GM18520 (cell line): ENCODE results near the gene COL27A1.
"Not testable (repeated sequence)": the region's sequence is repeated elsewhere in the genome, so short reads cannot be mapped to it uniquely, and the experiment has no call there.

Experiments
- ATAC-seq: cut with Tn5 transposase; IDR thresholded peaks from one replicate; pipeline ENCODE4 v1.9.1; 2021; ENCODE audit not compliant: unreplicated experiment

Gene COL27A1

GRCh38 chr9:114180696-114181606, 25.6 kb downstream of the COL27A1 start:
- ATAC-seq, result no peak

GRCh38 chr9:114181607-114182409, 26.5 kb downstream of the COL27A1 start:
- ATAC-seq, result no peak

GRCh38 chr9:114183006-114183405, 27.7 kb downstream of the COL27A1 start:
- ATAC-seq, result no peak

- no peak for ATAC-seq
Observed at GRCh38 chr9:114184071-114184470, 28.7 kb downstream of the COL27A1 start.

DNA sequence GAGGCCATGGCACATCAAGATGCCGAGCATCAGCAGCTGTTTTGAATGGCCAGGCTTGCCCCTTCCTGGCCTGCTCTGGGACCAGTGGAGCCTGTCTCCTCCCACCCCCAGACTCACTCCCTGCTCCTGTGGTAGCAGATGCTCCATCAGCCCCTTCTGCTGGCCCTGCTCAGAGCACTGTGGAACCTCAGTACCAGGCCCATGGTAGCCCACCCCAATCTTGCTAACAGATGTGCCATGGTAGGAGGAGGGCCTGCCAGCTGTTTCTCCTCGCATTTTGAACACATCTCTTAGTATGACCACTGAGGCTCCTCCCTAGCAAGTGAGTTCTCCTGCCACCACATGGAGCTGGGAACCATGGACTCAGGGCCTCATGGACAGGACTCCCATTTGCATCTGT, 29.5 kb downstream of the COL27A1 start:
- no peak for ATAC-seq

DNA sequence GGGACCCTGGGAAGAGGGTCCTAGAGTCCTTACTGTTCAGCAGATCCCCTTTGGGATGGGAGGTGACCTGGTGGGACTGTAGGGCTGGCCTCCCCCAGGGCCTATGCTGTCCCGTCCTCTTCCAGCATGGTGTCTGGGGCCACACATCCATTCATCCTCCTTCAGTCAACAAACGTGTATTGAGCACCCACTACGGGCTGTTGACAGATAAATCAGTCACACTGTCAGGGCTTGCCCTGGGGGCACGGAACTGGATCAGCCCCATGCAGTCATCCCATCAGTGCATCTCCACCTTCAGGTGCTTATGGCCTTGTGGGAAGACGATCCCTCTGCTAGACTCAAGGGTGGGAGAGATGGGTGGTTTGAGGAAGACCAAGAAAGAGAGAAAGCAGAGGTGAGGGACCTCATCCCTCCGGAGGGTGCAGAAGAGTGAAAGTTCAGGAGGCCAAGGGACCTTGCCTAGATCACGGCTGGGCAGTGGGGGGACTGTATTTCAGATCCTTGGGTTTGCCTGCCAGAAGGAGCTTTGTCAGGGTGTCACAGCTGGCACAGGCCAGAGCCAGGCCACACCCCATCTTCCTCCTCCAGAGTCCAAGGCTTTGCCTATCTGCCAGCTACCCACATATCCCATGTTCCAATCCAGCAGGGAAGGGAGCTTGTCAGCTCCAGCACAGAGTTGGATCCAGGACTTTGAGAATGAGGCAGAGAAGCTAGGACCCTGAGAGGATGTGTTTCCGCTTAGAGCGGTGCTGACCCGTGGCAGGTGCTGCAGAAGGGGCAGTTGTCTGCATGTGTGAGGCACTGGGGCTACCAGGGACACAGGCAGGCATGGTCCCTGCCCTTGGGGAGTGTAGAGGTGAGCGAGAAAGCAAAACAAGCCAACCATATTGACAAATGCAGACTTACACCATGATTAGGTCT, 30.5 kb downstream of the COL27A1 start:
- ATAC-seq, result no peak

DNA sequence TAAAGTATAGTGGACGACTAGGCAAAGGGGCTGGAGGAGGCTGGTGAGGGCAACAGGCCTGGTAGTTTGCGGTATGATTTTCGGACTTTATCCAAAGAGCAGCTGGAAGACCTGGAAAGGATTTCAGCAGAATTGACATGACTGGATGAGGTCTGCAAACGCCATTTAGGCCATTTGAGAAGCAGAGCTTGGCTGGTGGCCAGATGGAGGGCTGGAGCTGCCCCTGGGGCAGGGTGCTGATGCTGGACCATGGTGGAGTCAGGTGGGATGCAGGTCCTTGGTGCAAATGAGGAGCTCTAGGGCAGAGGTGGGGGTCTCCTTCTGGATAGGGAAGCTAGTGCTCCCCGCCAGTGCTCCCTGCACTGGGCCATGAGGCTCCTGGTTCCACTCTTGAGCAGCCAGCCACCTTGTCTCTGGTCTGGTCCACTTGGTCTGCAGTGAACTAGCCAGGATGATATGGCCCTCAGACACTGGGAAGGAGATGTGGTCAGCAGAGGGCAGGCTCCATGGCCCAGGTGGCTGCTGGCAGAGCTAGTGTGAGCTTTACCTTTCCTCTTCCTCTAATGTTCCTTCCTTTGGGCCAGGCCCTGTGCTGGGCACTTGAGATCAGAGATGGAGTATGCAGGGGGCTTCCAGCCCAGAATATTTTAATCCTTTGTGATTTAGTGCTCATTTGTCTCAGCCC, 31.4 kb downstream of the COL27A1 start:
- no peak for ATAC-seq

DNA sequence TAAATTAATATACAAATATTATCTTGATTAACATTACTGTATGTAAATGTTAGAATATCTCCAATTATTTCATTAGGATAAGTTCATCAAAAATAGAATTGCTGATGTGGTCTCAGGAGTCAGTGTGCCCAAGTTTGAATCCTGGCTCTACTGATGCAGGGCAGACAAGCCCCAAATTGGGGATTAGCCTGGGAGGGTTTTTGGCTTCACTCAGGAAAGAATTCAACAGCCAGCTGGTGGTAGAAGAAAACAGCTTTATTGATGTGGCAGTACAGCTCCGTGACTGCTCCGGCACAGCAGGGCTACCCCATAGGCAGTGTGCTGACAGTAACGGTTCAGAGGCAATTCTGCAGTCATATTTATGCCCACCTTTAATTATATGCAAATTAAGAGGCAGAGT, 32.5 kb downstream of the COL27A1 start:
- ATAC-seq, result no peak

DNA sequence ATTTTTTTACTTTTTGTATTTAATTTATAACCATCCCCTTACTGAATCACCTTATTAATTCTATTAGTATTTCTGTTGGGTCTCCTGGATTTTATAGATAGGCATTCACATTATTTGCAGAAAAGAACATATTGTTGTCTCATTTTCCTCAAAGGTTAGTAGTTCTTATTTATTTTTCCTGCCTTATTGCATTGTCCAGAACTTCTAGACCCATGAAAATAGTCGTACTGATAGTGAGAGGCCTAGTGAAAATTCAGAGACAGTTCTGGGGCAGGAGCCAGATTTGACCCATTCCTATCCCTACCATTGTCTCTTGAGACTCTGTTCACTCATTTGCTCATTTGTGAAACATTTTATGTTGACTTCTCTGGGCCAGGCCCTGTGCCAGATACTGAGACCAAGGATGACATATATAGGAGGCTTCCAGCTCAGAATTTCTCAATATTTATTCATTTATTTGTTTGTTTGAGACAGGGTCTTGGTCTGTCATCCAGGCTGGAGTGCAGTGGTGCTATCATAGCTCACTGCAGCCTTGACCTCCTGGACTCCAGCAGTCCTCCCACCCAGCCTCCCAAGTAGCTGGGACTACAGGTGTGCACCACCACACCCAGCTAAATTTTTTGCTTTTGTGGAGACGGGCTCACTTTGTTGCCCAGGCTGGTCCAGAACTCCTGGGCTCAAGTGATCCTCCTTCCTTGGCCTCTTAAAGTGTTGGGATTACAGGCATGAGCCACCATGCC, 34.7 kb downstream of the COL27A1 start:
- no peak for ATAC-seq

DNA sequence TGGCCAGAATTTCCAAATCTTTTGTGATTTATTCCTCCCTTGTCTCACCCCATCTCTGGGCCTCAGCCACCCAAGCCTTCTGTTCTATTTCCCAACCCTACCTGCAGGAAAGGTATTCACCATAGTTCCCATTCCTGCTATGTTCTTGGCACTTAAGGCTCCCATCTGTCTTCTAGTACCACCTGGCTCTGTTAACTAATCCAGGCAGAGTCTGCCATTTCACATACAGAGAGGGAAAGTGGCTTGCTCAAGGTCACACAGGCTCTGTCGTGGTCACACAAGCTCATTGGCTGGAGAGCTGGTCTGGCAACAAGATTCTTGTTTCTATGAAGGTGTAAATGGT, 35.2 kb downstream of the COL27A1 start:
- ATAC-seq, result no peak

DNA sequence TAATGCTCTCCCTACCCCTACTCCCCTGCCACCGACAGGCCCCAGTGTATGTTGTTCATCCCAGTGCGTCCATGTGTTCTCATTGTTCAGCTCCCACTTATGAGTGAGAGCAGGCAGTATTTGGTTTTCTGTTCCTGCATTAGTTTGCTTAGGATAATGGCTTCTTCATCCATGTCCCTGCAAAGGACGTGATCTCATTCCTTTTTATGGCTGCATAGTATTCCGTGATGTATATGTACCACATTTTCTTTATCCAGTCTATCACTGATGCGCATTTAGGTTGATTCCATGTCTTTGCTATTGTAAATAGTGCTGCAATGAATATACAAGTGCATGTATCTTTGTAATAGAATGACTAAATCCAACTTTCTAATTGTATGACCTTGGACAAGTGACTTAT, 36.1 kb downstream of the COL27A1 start:
- not testable (repeated sequence) for ATAC-seq

DNA sequence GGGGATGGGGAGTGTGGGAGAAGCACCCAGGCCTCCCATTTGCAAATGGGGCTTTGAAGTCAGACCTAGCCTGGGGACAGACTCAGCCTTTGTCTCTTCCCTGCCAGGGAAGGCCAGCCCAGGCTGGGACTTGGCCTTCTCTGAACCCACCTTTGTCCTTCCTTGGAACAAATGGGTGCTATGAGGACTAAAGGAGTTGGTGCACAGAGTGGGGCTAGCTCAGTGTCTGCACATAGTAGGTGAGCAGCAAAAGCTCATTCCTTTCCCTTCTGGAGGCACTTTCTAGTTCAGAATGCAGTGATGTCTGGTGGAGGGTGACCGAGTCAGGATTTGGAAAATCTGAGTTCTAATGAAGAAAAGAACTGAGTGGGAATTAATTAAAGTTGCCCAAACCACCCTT, 37.2 kb downstream of the COL27A1 start:
- ATAC-seq, result no peak

- no peak for ATAC-seq
Observed at GRCh38 chr9:114193090-114193489, 37.8 kb downstream of the COL27A1 start.

DNA sequence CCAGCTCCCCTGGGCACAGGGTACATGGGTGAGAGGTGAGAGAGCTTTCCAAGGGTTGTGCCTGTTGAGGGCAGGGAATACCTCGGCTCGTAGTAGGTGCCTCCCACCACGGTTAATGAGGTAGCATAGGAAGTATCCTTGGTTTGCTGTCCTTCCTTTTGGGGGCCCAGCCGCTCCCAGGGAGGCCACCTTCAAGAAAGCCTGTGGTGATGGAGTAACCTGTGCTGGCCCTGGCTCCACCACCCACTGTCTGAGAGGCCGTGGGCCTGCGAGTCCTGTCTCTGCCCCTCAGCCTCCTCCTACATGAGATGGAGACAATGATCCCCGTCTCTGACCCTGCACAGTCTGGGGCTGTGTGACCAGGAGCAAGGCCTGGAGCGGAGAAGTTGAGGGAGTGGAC, 40.8 kb downstream of the COL27A1 start:
- no peak for ATAC-seq

GRCh38 chr9:114196979-114197622, 41.8 kb downstream of the COL27A1 start:
- no peak for ATAC-seq

GRCh38 chr9:114198249-114199040, 43.1 kb downstream of the COL27A1 start:
- ATAC-seq, result no peak

GRCh38 chr9:114200721-114201300, 45.5 kb downstream of the COL27A1 start:
- no peak for ATAC-seq

- no peak for ATAC-seq
Observed at GRCh38 chr9:114202396-114202795, 47.1 kb downstream of the COL27A1 start.
